ENCODE measurements around the gene WDR93.

WDR93 gene

DNA sequence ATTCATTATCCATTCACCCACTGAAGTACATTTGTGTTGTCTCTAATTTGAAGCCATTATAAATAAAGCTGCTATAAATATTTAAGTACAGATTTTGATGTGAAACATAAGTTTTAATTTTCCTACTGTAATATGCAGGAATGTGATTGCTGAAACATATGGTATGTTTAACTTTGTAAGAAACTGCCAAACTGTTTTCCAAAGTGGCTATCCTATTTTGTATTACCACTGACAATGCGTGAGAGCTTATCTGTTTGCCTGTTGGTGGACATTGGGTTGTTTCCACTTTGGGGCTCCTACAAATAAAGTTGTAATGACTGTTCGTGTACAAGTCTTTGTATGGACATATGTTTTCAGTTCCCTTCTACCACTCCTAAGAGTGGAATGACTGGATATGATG, 2.5 kb downstream of the WDR93 start:
- no peak for DNase-seq

- DNase-seq, result no peak
Observed at GRCh38 chr15:89693696-89694095, 3.1 kb downstream of the WDR93 start.

DNA sequence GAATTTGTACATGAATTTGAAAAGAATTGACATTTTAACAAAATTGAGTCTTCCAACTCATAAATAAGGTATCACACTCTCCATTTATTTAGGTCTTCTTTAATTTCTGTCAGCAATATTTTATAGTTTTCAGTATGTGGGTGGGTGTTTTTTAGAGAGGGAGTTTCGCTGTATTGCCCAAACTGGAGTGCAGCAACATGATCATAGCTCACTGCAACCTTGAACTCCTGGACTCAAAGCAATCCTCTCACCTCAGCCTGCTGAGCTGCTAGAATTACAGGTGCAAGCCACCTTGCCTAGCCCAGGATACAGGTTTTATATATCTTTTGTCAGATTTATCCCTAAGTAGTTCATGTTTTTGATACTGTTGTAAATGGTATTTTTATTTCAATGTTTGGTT, 4.6 kb downstream of the WDR93 start:
- no peak for DNase-seq

- DNase-seq, result no peak
Observed at GRCh38 chr15:89704411-89704810, 13.8 kb downstream of the WDR93 start.

DNA sequence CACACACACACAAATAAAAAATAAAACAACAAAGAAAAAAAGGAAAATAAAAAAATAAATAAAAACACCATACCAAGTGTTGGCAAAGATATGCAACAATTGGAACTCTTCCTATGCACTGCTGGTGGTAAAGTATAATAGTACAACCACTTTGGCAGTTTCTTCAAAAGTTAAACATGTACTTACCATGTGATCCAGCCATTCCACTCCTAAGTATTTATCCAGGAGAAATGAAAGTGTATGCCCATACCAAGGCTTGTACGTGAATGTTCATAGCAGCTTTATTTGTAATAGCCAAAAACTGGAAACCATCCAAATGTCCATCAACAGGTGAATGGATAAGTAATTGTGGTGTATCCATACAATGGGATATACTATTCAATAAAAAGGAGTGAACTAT, 17.0 kb downstream of the WDR93 start:
- DNase-seq, result no peak

DNA sequence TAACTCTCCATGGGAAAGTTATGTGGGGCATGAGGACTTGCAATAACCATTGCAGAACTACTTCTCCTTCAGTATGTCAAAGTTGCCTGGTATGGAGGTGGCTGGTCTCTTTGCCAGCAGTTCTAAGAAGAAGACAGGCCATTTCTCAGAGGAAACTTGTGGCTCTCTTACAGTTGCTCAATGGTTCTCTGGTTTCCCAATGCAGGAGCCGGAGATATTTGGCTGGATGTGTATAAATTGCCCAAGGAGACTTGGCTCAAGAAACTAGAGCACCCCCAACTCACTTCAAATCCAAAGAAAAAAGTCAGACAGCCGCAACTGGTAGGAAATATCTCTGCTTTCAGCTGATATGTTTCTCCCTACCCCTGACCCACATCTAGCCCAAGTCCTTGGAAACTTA, 24.2 kb downstream of the WDR93 start:
- no peak for DNase-seq

GRCh38 chr15:89723031-89723430, 32.4 kb downstream of the WDR93 start:
- DNase-seq, result no peak

DNA sequence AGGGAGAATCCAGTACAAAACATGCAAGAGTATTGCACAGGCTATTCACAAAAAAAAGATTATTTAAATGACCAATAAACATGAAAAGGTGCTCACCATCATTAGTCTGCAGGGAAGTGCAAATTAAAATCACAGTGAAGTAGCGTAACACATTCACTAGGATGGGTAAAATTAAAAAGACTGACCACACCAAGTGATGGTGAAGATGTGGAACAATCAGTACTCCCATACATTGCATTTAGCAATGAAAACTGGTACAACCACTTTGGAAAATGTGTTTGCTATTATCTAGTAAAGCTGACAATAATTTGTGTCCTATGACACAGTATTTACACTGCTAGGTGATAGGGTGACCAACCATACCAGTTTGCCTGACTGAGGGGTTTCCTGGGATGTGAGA, 34.0 kb downstream of the WDR93 start:
- DNase-seq, result no peak

- DNase-seq, result no peak
Observed at GRCh38 chr15:89725064-89725463, 34.5 kb downstream of the WDR93 start.

DNA sequence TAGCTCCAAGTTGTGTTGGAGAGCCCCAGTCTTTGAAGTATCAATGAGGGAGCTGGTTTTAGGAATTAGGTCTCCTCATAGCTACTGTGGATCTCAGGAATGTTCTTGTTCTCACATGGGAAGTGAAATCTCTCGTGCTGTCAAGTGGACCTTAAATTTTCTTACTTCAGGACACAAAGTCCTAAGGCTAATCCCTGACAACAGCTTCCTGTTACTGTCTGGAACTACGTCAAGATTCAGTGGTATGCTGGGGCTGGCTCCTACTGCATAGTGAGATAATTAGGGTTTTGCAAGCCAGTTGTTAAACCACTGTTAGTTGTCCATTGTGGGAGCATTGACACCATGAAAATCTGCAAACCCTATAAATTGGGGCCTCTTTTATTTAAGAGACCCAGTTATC, 37.6 kb downstream of the WDR93 start:
- no peak for DNase-seq

GRCh38 chr15:89731275-89731674, 40.7 kb downstream of the WDR93 start:
- no peak for DNase-seq

DNA sequence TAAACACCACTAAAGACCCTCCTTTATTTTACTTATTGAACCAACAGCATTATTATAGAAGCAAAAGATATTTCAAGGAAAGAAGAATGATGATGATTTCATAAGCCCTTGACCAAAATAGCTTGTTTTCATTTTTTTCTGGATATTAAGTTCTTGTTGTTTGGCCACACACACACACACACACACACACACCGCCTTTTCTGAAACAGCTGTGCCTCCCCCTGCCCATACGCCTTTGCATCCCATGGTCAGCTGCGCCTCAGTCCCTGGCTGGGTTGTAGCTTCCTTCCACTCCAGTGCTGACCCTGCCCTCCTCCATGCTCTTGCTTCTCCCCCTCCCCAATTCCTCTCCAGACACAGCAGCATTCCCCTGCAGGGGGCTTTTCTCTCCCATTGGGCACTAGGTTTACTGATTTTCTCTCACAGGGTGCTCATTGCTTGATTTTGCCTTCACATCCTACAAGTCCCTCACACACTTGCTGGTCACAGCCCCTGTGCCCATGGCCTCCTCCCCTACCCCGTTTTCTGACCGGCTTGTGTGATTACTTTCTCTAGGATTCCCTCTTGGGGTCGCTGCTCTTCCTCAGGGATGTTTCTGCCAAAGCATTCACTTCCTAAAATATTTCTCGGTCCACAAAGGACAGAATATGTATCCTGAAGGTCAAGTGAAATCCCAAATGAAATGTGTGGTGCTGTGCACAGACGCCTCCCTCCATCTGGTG, 42.0 kb downstream of the WDR93 start:
- DNase-seq, result no peak

- DNase-seq, result no peak
Observed at GRCh38 chr15:89735773-89736172, 45.2 kb downstream of the WDR93 start.

DNA sequence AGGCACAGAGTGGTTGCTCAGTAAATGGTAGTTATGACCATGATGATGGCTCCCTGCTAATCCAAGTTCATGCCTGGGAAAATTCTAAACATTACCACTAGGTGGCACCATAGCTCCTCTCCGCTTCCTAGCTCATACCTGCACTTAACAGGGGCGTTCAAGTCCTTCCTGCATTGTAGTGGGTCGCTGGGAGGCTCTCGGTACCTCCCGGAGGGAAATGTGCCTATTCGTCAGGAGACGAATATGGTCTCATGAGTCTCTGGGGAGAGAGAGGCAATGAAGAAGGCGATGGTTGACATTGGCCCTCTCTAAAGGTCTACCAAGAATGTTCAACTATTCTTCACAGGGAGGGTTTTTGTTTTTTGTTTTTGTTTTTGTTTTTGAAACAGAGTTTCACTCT, 49.5 kb downstream of the WDR93 start:
- peak; percentile 40 for DNase-seq

DNA sequence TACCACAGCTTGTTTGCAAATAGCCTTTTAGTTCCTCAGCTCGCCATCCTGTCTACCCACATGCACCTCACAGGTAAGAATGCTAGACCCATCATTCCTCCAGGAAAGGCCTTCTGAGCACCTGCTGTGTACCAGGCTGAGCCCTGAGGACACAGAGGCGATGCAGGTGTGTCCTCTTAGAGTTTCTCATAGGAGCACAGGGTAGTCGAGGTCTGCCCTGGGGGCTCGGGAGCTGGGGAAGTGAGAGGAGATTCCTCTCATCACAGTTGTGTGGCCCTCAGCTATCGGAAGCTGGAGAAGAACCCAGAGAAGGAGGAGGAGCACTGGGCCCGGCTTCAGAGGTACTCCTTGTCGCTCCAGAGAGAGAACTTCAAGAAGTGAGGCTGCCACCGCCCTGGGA, 52.4 kb downstream of the WDR93 start:
- DNase-seq, result no peak

DNA sequence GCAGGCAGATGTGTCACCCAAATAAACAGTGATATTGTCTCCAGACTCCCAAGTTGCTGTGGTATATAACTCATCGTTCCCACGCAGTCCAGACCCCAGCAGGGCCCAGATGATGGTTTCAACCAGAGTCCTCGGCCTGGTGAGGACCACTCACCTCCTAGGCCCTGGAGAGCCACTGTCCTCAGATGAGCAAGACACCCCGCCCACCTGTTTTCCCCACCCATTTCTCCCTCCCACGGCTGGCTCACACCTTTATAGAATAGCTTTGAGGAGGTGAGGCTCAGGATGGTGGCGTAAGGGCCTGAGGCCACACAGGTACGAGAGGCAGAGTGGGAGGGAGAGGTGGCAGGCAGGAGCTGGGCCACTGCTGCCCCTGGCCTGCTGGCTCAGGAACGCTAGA, 53.0 kb downstream of the WDR93 start:
- no peak for DNase-seq

DNA sequence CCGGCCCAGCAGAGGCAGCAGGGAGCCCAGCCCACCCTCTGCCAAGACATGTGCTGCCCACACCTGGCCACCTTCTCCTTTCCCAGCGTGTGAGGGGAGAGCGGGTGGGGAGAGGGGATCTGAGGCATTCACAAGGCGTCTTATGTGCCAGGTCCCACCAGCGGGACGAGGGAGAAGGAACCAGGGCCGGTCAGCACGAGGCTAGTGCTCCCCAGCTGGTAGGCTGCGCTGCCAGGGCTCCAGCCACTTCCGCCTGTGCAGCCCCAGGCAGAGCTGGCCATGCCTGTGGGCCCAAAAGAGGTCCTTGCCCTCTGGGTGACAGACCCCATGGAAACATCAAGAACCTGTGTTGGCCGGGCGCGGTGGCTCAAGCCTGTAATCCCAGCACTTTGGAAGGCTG, 54.5 kb downstream of the WDR93 start:
- no peak for DNase-seq

GRCh38 chr15:89745768-89746167, 55.2 kb downstream of the WDR93 start:
- DNase-seq, result no peak

GRCh38 chr15:89746386-89746780, 55.8 kb downstream of the WDR93 start:
- no peak for DNase-seq

GRCh38 chr15:89747708-89748682, 57.4 kb downstream of the WDR93 start:
- DNase-seq, result no peak

- DNase-seq, result no peak
Observed at GRCh38 chr15:89749054-89749453, 58.4 kb downstream of the WDR93 start.

DNA sequence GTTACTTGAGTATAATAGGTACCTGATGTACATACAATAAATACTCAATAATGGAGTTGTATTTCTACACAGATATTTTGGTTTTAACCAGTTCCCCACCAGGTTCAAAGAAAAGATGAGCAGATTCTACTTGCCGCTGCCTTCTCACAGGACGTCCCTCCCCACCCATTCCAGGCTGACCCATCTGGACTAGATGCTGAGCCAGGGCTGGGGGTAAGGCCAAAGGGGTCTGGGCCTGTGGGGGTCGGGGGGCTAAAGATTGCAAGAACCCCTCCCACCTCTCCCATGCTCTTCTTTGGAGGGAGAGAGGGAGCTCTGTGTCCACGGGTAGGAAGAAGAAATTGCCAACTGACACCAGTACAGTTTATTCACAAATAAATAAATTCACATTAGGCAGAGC, 58.9 kb downstream of the WDR93 start:
- DNase-seq, result no peak

GRCh38 chr15:89749951-89750559, 59.4 kb downstream of the WDR93 start:
- DNase-seq, result no peak
